HepG2 (cell line): ENCODE data around the gene FTSJ1. TPM values are rescaled to one million over a fixed set of nuclear protein-coding genes. Genes with fewer than 3 reads are reported as not detected.
A peak's percentile ranks its signal among the peaks of the same experiment; 100 is the strongest.

Source experiments
- ATAC-seq: fragments of 200-7000 bp; cut with Tn5 transposase; 3 replicates; pipeline ENCODE4 v1.9.1; 2020; ENCODE audit warnings: mild to moderate bottlenecking, moderate library complexity
- BruUV-seq: library from RNA; stranded (reverse); fragments of 400-500 nt; replicated peaks from 2 replicates; lab custom pipeline; 2021; lab: Mats Ljungman, UMichigan
- CTCF ChIA-PET: fragments of 300-600 bp; formaldehyde crosslinking; extraction: SDS; loops from one replicate; lab custom pipeline; 2021; ENCODE audit warnings: low total read pairs, inconsistent platforms, low intra/inter-chr PET ratio; lab: Yijun Ruan, JAX
- POLR2A ChIA-PET: fragments of 350-600 bp; sonication (Branson Sonifier 250); formaldehyde crosslinking; loops from one replicate; lab custom pipeline; 2020; ENCODE audit warnings: antibody characterized with exemption, inconsistent platforms; lab: Yijun Ruan, JAX
- DNase-seq: peaks from one replicate; pipeline ENCODE4 v3.0.0-alpha.2; 2015; ENCODE audit warnings: low spot score
- FAIRE-seq: peaks from 3 replicates; lab custom pipeline; 2011; peaks lifted over from hg19 to GRCh38; lab: Jason Lieb, UNC
- H2AFZ ChIP-seq: one replicate; pipeline ENCODE4 v1.6.1; 2011; ENCODE audit warnings: low read length, inconsistent platforms
- H3K27ac ChIP-seq: fragments of 300-600 bp; 3 replicates; pipeline ENCODE4 v1.8.0; 2011; ENCODE audit warnings: mixed run types, mild to moderate bottlenecking, mixed read lengths, low read length, inconsistent platforms; ENCODE audit not compliant: insufficient read depth; ENCODE audit errors: extremely low read length
- H3K27me3 ChIP-seq, 2 experiments: fragments of 200-600 bp in 1 of 2; 2 replicates in 1 of 2; 3 replicates in 1 of 2; pipeline versions ENCODE4 v1.6.0 to v1.8.0; 2011; ENCODE audit warnings: low read length in 2 of 2, mild to moderate bottlenecking in 2 of 2, moderate library complexity in 2 of 2, inconsistent platforms in 1 of 2; ENCODE audit not compliant: insufficient read depth in 2 of 2, control insufficient read depth in 1 of 2
- H3K36me3 ChIP-seq, 2 experiments: fragments of 200-600 bp in 1 of 2; replicated peaks in 1 of 2; 2 replicates in 1 of 2; 3 replicates in 1 of 2; pipeline versions ENCODE4 v1.5.1 to v1.8.0; 2011; ENCODE audit warnings: low read length in 2 of 2, inconsistent platforms in 1 of 2; ENCODE audit not compliant: insufficient read depth in 2 of 2, control insufficient read depth in 1 of 2
- H3K4me1 ChIP-seq: 2 replicates; pipeline ENCODE4 v1.5.1; 2012; ENCODE audit warnings: low read length, inconsistent platforms; ENCODE audit not compliant: insufficient read depth
- H3K4me2 ChIP-seq: 2 replicates; pipeline ENCODE4 v1.6.0; 2011; ENCODE audit warnings: low read depth, low read length, inconsistent platforms
- H3K4me3 ChIP-seq, 3 experiments: fragments of 200-600 bp in 1 of 3; sonication (generic), shearing (Covaris generic) in 1 of 3; replicated peaks in 1 of 3; 2 replicates each; pipeline ENCODE4 v1.5.1; 2011 to 2016; ENCODE audit warnings: low read length in 3 of 3, inconsistent platforms in 2 of 3, low read depth in 2 of 3, mild to moderate bottlenecking in 2 of 3, control low read depth in 1 of 3, mixed read lengths in 1 of 3; ENCODE audit not compliant: insufficient read depth in 1 of 3
- H3K79me2 ChIP-seq: one replicate; pipeline ENCODE4 v1.6.1; 2011; ENCODE audit warnings: low read length, inconsistent platforms; ENCODE audit not compliant: insufficient read depth
- H3K9ac ChIP-seq: 2 replicates; pipeline ENCODE4 v1.6.0; 2011; ENCODE audit warnings: mild to moderate bottlenecking, low read depth, low read length, inconsistent platforms; ENCODE audit not compliant: insufficient read depth
- H3K9me3 ChIP-seq: 2 replicates; pipeline ENCODE4 v1.5.1; 2012; ENCODE audit warnings: mild to moderate bottlenecking, low read length
- H4K20me1 ChIP-seq: 2 replicates; pipeline ENCODE4 v1.6.0; 2011; ENCODE audit warnings: inconsistent platforms, mild to moderate bottlenecking, low read length, moderate library complexity; ENCODE audit not compliant: insufficient read depth
- CCAR2 ChIP-seq: fragments of 200-400 bp; formaldehyde crosslinking; optimal IDR thresholded peaks from 2 replicates; pipeline ENCODE3; 2018; ENCODE audit warnings: low read depth, mild to moderate bottlenecking, low read length, moderate library complexity
- ERF ChIP-seq: IDR thresholded peaks from 2 replicates; pipeline ENCODE4 v1.6.1; 2018; ENCODE audit warnings: missing biosample characterization, missing genetic modification reagents
- FOXM1 ChIP-seq: sonication (generic); formaldehyde crosslinking; IDR thresholded peaks from 2 replicates; pipeline ENCODE4 v1.5.0; 2020; ENCODE audit warnings: missing genetic modification reagents
- HNRNPK ChIP-seq: fragments of 200-400 bp; formaldehyde crosslinking; IDR thresholded peaks from 2 replicates; pipeline ENCODE4 v1.6.1; 2018; ENCODE audit warnings: low read length, low read depth, moderate library complexity, mild to moderate bottlenecking; ENCODE audit not compliant: poor library complexity, severe bottlenecking
- NR1H2 ChIP-seq: sonication (generic); formaldehyde crosslinking; IDR thresholded peaks from 2 replicates; pipeline ENCODE4 v1.8.1; 2022; ENCODE audit warnings: low read depth, missing genetic modification reagents, borderline replicate concordance
- RBM22 ChIP-seq: fragments of 200-400 bp; formaldehyde crosslinking; optimal IDR thresholded peaks from 2 replicates; pipeline ENCODE3; 2017; ENCODE audit warnings: mild to moderate bottlenecking, low read length, moderate library complexity
- STAT5B ChIP-seq: sonication (generic); formaldehyde crosslinking; IDR thresholded peaks from 2 replicates; pipeline ENCODE4 v1.4.0; 2020; ENCODE audit warnings: missing genetic modification reagents
- ZMYM3 ChIP-seq: sonication (generic); formaldehyde crosslinking; IDR thresholded peaks from 2 replicates; pipeline ENCODE4 v1.5.1; 2020; ENCODE audit warnings: mild to moderate bottlenecking, missing genetic modification reagents
- ZNF329 ChIP-seq: sonication (generic); formaldehyde crosslinking; IDR thresholded peaks from 2 replicates; pipeline ENCODE4 v1.9.0; 2021; ENCODE audit warnings: low read depth, mild to moderate bottlenecking, missing genetic modification reagents
- ZNF709 ChIP-seq: sonication (generic); formaldehyde crosslinking; IDR thresholded peaks from 2 replicates; pipeline ENCODE4 v1.5.0; 2020; ENCODE audit warnings: mild to moderate bottlenecking, missing genetic modification reagents
- ZSCAN20 ChIP-seq: sonication (generic); formaldehyde crosslinking; IDR thresholded peaks from 2 replicates; pipeline ENCODE4 v1.4.0; 2020; ENCODE audit warnings: missing genetic modification reagents, mild to moderate bottlenecking, borderline replicate concordance
- WGBS: methylation state at CpG from one replicate; pipeline ENCODE4 v1.1.6; 2017; ENCODE audit warnings: low lambda C conversion rate; 5-methylcytosine and 5-hydroxymethylcytosine counted together
- in situ Hi-C: cut with HindIII; loops from 2 replicates; pipeline ENCODE4 v1.10.0; 2017; ENCODE audit warnings: low pct_unique_long_range_greater_than_20kb; ENCODE audit not compliant: extremely low pct_ligation_motif_present
- intact Hi-C: fragments of 100-400 bp; cut with micrococcal nuclease; formaldehyde crosslinking; loops from one replicate; pipeline ENCODE4 v1.10.0; 2022; ENCODE audit not compliant: unreplicated experiment
- polyA plus RNA-seq, 8 experiments: library from polyadenylated mRNA; depleted of rRNA in 3 of 8; stranded (reverse) in 7 of 8; unstranded in 1 of 8; fragments of >200 nt; fragmentation: Illumina TruSeq in 4 of 8; extraction: Trizol in 4 of 8; gene quantifications; 2 replicates each; pipeline versions ENCODE4 v1.2.1 to v1.2.3, GENCODE V29; 2011 to 2016; ENCODE audit warnings: low read depth in 4 of 8, missing spikeins in 1 of 8, mixed read lengths in 1 of 8; ENCODE audit not compliant: insufficient read depth in 1 of 8
- total RNA-seq, 5 experiments: library from RNA; depleted of rRNA; stranded (reverse); fragments of >200 nt; fragmentation: Illumina TruSeq; extraction: Trizol; gene quantifications; 2 replicates each; pipeline ENCODE4 v1.2.3, GENCODE V29; 2016; ENCODE audit warnings: low read depth in 1 of 5
- TF ChIP-seq, protein P1 (sequence below): sonication (generic); formaldehyde crosslinking; IDR thresholded peaks from 2 replicates; pipeline ENCODE4 v1.4.0; 2020; ENCODE audit warnings: mild to moderate bottlenecking, missing genetic modification reagents
- TF ChIP-seq, protein P2 (sequence below): sonication (generic); formaldehyde crosslinking; IDR thresholded peaks from 2 replicates; pipeline ENCODE4 v1.5.0; 2020; ENCODE audit warnings: mild to moderate bottlenecking, missing genetic modification reagents

The FTSJ1 gene
- total and polyA plus RNA-seq, 2 of the 13 experiments (the other 11 are each of a cell fraction or from before 2014, with no cell fraction given) = 30.3 to 37.9 TPM

DNA sequence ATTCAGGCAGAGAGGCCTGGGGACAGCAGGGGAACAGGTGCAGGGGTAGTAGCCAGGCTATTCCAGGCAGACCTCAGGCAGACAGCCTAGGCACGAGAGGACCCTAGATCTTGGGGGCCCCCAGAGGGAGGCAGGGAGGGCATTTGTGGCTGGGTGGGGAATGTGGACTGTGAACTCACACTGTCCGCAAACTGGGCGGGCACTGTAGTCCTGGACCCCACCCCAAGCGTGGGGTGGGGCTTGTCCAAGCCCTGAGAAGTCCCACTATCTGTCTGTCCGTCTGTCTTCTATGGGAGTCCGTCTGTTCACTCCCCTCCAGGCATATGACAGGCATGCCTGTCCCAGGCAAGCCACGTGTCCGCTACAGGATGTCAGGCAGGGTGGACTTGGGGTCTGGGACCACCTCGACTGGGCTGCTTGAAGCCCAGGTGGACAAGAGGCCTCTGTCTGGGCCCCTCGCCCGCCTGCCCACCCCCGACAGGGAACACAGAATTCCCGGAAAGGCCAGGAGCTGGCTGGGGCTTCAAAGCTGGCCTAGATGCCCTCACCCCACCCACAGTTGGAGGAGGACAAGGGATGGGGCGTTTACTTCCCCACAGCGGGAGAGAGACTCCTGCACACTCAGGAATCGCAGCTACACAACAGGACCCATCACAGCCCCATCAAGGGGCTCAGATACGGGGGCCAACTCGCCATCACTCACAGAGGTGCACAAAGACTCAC, 5.7 kb upstream of the FTSJ1 start, which contains the start of gene SLC38A5:
SLC38A5 (minus strand) TSS at position 151 of the 723 bp plus-strand sequence. CDS start 2,336 bp downstream, outside the sequence.
- H3K9me3 ChIP-seq = no peaks in the 10 kb centered on the region
- peak within 1 kb of the TSS; percentile 73 for H3K9ac ChIP-seq
- peaks cover 8% of the 10 kb centered on the region for H3K79me2 ChIP-seq
- no peak within 1 kb of the TSS for H2AFZ ChIP-seq
- peak within 1 kb of the TSS; percentile 63 to 74 (median 74) for H3K4me3 ChIP-seq
- ATAC-seq = peak; percentile 69
- H3K4me2 ChIP-seq = peak within 1 kb of the TSS; percentile 96
- intact Hi-C loops (loop anchor here (5.0 to 10.0 kb wide), 2 partner anchors 37 to 65 kb away; partner anchors contain the start of genes PORCN and TBC1D25), in situ Hi-C loops (no loop called here)
- BruUV-seq = no TSS peak
- peaks cover 65% of the 10 kb centered on the region for H3K4me1 ChIP-seq
- WGBS = 16% methylated on average over 5 of the region's 18 CpGs
- no peaks in the 10 kb centered on the region for H3K36me3 ChIP-seq
- DNase-seq = peak; percentile 60
- CTCF ChIA-PET = no interaction called here
- peak within 1 kb of the TSS; percentile 67 for H3K27ac ChIP-seq
- H4K20me1 ChIP-seq = no peaks in the 10 kb centered on the region
- peak; percentile 23 for FAIRE-seq
- POLR2A ChIA-PET = interaction anchor here (0.9 to 3.7 kb wide), 7 partner anchors 9 to 634 kb away, joined by 3 to 16 read pairs (median 3); partner anchors contain the start of genes EBP and ZNF81
- no peaks in the 10 kb centered on the region; a peak in 1 of 5 replicates for H3K27me3 ChIP-seq
- TF ChIP-seq RBM22 = no peak
- no peak for TF ChIP-seq NR1H2 (CRISPR knock-in tag)
- TF ChIP-seq ERF = no peak
- no peak for TF ChIP-seq FOXM1
- TF ChIP-seq, protein P1, sequence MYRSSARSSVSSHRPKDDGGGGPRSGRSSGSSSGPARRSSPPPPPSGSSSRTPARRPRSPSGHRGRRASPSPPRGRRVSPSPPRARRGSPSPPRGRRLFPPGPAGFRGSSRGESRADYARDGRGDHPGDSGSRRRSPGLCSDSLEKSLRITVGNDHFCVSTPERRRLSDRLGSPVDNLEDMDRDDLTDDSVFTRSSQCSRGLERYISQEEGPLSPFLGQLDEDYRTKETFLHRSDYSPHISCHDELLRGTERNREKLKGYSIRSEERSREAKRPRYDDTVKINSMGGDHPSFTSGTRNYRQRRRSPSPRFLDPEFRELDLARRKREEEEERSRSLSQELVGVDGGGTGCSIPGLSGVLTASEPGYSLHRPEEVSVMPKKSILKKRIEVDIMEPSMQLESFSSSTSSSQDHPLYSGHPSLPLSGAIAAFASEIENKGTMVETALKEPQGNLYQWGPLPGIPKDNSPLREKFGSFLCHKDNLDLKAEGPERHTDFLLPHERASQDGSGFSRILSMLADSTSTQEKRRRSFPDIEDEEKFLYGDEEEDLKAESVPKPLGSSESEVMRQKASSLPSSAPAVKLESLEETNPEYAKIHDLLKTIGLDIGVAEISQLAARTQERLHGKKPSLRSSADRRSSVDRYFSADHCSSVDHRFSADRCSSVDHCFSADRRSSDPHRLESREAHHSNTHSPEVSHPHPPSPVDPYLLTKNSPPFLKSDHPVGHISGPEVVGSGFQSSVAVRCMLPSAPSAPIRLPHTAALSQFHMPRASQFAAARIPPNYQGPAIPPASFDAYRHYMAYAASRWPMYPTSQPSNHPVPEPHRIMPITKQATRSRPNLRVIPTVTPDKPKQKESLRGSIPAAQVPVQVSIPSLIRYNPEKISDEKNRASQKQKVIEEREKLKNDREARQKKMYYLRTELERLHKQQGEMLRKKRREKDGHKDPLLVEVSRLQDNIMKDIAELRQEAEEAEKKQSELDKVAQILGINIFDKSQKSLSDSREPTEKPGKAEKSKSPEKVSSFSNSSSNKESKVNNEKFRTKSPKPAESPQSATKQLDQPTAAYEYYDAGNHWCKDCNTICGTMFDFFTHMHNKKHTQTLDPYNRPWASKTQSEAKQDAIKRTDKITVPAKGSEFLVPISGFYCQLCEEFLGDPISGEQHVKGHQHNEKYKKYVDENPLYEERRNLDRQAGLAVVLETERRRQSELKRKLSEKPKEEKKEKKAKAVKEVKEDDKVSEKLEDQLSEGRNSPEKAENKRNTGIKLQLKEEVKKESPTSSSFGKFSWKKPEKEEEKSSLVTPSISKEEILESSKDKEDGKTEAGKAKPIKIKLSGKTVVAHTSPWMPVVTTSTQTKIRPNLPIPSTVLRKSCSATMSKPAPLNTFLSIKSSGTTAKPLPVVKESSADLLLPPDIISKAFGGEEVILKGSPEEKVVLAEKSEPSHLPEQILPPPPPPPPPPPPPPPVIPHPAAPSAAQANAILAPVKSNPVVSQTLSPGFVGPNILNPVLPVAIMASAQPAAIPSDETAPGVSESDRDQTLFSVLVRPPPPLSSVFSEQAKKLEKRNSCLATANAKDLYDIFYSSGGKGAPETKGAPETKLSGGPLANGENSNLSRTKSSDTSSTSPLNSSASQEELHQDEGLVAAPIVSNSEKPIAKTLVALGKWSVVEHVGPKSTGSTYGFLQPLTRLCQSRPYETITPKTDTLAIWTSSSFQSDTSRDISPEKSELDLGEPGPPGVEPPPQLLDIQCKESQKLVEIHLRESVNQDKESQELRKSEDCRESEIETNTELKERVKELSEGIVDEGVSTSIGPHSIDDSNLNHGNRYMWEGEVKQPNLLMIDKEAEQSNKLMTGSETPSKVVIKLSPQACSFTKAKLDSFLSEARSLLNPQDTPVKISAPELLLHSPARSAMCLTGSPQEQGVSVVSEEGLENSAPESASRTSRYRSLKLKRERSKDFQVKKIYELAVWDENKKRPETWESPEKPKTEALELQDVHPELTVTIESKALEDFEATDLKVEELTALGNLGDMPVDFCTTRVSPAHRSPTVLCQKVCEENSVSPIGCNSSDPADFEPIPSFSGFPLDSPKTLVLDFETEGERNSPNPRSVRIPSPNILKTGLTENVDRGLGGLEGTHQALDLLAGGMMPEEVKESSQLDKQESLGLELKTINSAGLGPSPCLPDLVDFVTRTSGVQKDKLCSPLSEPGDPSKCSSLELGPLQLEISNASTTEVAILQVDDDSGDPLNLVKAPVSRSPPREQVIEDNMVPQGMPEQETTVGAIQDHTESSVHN = no peak
- TF ChIP-seq, protein P2, sequence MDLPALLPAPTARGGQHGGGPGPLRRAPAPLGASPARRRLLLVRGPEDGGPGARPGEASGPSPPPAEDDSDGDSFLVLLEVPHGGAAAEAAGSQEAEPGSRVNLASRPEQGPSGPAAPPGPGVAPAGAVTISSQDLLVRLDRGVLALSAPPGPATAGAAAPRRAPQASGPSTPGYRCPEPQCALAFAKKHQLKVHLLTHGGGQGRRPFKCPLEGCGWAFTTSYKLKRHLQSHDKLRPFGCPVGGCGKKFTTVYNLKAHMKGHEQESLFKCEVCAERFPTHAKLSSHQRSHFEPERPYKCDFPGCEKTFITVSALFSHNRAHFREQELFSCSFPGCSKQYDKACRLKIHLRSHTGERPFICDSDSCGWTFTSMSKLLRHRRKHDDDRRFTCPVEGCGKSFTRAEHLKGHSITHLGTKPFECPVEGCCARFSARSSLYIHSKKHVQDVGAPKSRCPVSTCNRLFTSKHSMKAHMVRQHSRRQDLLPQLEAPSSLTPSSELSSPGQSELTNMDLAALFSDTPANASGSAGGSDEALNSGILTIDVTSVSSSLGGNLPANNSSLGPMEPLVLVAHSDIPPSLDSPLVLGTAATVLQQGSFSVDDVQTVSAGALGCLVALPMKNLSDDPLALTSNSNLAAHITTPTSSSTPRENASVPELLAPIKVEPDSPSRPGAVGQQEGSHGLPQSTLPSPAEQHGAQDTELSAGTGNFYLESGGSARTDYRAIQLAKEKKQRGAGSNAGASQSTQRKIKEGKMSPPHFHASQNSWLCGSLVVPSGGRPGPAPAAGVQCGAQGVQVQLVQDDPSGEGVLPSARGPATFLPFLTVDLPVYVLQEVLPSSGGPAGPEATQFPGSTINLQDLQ = no peak
- no peak for TF ChIP-seq ZNF329 (CRISPR knock-in tag)
- TF ChIP-seq ZMYM3 = no peak
- TF ChIP-seq CCAR2 = no peak
- TF ChIP-seq ZSCAN20 (CRISPR knock-in tag) = no peak
- TF ChIP-seq STAT5B (CRISPR knock-in tag) = no peak
- TF ChIP-seq HNRNPK = no peak
- TF ChIP-seq ZNF709 (CRISPR knock-in tag) = no peak
